ENCODE measurements around the gene DPP10.
"Not testable (repeated sequence)": the region's sequence is repeated elsewhere in the genome, so short reads cannot be mapped to it uniquely, and the experiment has no call there.

DPP10 gene

GRCh38 chr2:114442510-114442909 is at the start of gene DPP10:
TSS of gene DPP10 (plus strand) at chr2:114442641.
- DNase-seq = no peak

GRCh38 chr2:114400890-114401289 is 41.6 kb upstream of the DPP10 start:
- DNase-seq = no peak

GRCh38 chr2:114405247-114406116 is 37.0 kb upstream of the DPP10 start:
- no peak for DNase-seq

- no peak for DNase-seq
Observed at GRCh38 chr2:114406347-114406746, 36.1 kb upstream of the DPP10 start.

- not testable (repeated sequence) for DNase-seq
Observed at GRCh38 chr2:114407353-114407752, 35.1 kb upstream of the DPP10 start.

GRCh38 chr2:114421781-114422180 is 20.7 kb upstream of the DPP10 start:
- DNase-seq = no peak

- no peak for DNase-seq
Observed at GRCh38 chr2:114424699-114425098, 17.7 kb upstream of the DPP10 start.

- no peak for DNase-seq
Observed at GRCh38 chr2:114426756-114427155, 15.7 kb upstream of the DPP10 start.

GRCh38 chr2:114436329-114436728 is 6.1 kb upstream of the DPP10 start:
- DNase-seq = no peak

- DNase-seq = no peak
Observed at GRCh38 chr2:114446571-114446970, 4.1 kb downstream of the DPP10 start.

GRCh38 chr2:114450639-114451038 is 8.2 kb downstream of the DPP10 start:
- no peak for DNase-seq

- no peak for DNase-seq
Observed at GRCh38 chr2:114456566-114456965, 14.1 kb downstream of the DPP10 start.

GRCh38 chr2:114457956-114458355 is 15.5 kb downstream of the DPP10 start:
- DNase-seq = no peak

GRCh38 chr2:114461116-114461515 is 18.7 kb downstream of the DPP10 start:
- no peak for DNase-seq

GRCh38 chr2:114464961-114465706 is 22.7 kb downstream of the DPP10 start:
- DNase-seq = no peak

GRCh38 chr2:114468343-114468742 is 25.9 kb downstream of the DPP10 start:
- no peak for DNase-seq

- no peak for DNase-seq
Observed at GRCh38 chr2:114472246-114472645, 29.8 kb downstream of the DPP10 start.

- DNase-seq = no peak
Observed at GRCh38 chr2:114472726-114473125, 30.3 kb downstream of the DPP10 start.

GRCh38 chr2:114488841-114489530 is 46.5 kb downstream of the DPP10 start:
- no peak for DNase-seq

GRCh38 chr2:114495046-114495445 is 52.6 kb downstream of the DPP10 start:
- no peak for DNase-seq

GRCh38 chr2:114496959-114497358 is 54.5 kb downstream of the DPP10 start:
- DNase-seq = no peak

- no peak for DNase-seq
Observed at GRCh38 chr2:114499101-114499500, 56.7 kb downstream of the DPP10 start.

- DNase-seq = no peak
Observed at GRCh38 chr2:114507744-114508143, 65.3 kb downstream of the DPP10 start.

GRCh38 chr2:114515882-114516281 is 73.4 kb downstream of the DPP10 start:
- DNase-seq = no peak
